Adipose tissue (tissue), 3 donors: ENCODE measurements around the gene GHRH. TPM values are rescaled to one million over a fixed set of nuclear protein-coding genes. Genes with fewer than 3 reads are reported as not detected.

ENCODE experiments used
- H3K27ac ChIP-seq: one replicate; pipeline ENCODE4 v1.5.1; 2013; ENCODE audit warnings: low read depth, low read length
- WGBS, 3 donors: extraction: QIAGEN DNeasy Blood & Tissue Kit; methylation state at CpG; one replicate each; pipeline ENCODE4 v1.1.7; 2013; 5-methylcytosine and 5-hydroxymethylcytosine counted together
- polyA plus RNA-seq, 3 donors: library from polyadenylated mRNA; stranded (reverse); fragments of 200-250 nt; gene quantifications; one replicate each; pipeline ENCODE4 v1.2.3, GENCODE V29; 2013
- donor health status: healthy with polysubstance abuse.
- donor health status: Bipolar disorder and iron deficiency.
- donor health status: healthy.

Gene GHRH, protein sequence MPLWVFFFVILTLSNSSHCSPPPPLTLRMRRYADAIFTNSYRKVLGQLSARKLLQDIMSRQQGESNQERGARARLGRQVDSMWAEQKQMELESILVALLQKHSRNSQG
- not detected for polyA plus RNA-seq

DNA sequence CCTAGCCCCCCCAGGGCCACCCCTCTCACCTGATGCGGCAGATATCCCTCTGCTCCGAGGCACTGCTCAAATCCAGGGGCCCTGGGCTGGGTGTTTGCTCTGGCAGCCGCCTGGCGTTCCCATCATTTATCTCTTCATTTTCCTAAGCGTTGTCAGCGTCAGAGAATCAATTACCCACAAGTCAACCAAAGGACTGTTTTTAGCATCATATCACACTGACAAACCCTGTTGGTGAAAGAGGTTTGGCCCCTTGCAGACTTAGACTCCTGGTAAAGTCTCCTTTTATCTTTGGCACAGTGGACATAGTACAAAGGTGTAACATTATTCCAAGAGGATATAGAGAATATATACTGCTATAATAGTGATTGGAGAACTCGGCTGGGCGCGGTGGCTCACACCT, at the start of gene GHRH:
Gene GHRH, minus strand, starts transcription at position 101 of the 400 bp plus-strand sequence. CDS start 4,925 bp downstream, outside the sequence.
- WGBS, 3 donors: 56 to 79% (median 71%) methylated on average over 9 of the region's 9 CpGs
- H3K27ac ChIP-seq: no peak within 1 kb of the TSS

DNA sequence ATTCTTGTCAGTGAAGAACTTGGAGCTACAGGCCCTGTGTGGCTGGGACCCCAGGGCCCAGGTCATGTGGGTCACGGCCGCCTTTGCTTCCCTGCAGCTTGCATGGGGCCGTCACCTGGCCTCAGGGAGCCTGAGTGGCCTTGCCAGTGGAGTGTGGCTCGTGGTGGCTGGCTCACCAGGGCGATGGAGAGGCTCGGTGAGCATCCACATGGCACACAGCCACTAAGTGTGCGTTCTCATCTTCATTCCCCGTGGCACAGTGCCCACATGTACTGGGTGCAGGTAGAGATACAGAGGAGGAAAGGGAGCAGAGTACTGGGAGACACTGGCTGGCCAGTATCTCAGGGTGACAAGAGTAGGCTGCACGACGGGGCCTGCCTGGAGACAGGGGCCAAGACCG, 49.3 kb upstream of the GHRH start:
- no peak overlapping the region for H3K27ac ChIP-seq
- WGBS, 3 donors: 89 to 94% (median 93%) methylated on average over 11 of the region's 11 CpGs

DNA sequence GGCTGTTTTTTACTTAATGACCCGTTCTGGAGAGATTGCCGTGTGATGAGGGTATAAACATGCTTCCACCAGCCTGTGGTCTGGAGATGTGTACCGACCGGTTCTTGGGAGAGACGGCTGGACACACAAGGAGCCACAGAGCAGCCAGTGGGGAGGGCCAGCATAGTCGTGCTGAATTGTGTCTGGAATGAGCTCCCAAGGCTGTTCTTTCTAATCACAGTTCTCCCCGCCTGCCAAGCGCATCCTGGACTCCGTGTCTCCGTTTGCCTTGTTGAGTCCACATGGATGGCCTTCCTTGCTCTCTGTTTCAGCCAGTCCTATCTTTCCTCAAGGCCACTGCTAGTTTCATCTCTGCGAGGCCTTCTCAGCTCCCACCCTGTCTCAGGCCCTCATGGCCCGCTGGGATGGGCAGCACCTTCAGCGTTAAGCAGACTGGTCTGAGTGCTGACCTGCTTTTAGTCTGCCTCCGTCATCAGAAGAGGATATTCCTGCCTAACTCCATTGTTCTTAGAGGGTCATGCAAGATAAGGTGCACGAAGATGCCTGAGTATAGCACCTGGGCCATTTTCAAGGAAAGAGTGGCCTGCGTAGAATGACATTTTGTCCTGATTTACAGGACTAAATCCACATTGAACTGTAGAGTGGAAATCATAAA, 48.4 kb upstream of the GHRH start:
- WGBS, 3 donors: 77 to 91% (median 82%) methylated on average over 16 of the region's 16 CpGs
- no peak overlapping the region for H3K27ac ChIP-seq

DNA sequence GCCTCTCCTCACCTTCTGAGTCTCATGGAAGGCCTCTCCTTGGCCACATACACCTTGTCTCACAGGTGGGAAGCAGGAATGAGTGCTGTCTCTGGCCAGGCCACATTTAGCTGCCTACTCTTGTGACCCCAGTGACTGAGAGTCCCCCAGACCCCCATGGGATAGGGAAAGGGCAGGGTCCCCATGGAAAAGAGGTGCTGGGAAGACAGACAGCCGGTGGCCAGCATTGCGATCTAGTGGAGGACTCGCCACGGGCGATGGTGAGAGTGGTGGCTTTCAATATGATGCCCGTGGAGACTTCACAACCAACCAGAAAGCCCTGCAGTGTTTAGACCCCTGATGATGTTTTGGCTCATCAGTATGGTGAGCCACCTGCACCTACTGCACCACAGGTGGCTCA, 47.7 kb upstream of the GHRH start:
- WGBS, 3 donors: 91 to 99% (median 97%) methylated on average over 6 of the region's 6 CpGs

DNA sequence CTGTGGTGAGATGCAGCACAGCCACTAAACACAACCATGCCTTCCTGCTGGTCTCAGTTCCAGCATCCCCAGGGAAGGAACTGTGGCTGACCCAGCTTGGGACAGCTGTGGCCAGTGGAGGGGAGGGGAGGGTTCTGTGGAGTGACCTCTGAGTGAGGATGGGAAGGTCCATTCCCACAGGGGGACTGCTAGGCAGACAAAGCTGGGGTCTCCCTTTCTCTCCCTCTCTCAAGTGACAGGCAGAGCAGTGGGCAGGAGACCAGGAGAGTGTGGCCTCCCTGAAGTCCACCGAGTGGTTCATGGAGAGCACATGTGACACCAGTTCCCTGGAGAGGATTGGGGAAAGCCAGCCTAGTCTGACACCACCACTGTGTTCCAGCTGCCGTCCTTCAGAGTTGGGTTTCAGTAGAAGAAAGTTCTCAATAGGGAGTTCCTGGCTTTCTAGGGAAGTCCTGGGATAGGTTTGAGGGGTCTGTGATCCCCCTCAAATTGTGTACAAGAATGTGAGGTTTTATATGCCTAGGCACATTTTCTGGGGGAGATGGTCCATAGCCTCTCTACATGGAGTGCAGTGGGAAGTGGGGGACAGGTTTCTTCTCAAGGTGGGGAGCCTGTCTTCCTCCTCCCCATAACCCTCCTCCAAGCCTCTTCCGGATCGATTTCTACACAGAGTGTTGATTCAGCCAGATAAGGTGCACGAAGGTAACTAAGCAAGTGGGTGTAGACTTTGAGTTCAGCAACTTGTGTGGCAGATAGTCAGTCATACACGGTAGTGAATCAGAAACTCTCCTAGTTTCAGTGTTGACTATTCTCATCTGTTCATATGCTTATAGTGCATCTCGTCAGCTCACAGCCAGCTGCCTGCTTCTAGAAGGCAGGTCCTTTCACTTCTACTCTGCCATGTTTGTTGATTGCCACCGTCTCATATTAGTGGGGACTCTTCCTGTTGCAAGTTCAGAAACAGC, 46.8 kb upstream of the GHRH start:
- 40 to 88% (median 76%) methylated on average over 8 of the region's 8 CpGs for WGBS, 3 donors
- no peak overlapping the region for H3K27ac ChIP-seq

More for the DNA sequence above, 47.7 kb upstream of the GHRH start:
- no peak overlapping the region for H3K27ac ChIP-seq

DNA sequence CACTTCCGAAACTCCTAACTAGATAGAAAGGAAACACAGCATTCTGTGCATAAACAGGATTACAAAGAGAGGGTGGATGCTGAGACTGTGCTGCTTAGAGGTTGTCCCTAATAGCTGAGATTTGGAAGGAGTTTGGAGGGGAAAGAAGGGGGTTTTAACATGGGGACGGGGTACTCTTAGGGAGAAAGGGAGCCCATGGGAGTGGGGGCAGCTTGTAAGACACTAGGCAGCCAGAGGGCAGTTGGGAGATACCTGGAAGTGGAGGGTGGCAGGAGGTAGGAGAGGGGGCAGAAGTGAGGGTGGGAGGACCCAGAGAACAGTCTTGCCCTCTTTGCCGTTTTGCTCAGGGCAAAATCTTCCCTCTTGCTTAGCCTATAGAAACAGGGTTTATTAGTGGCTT, 44.2 kb upstream of the GHRH start:
- WGBS, 3 donors: 79 to 80% (median 80%) methylated on average over 3 of the region's 3 CpGs
- H3K27ac ChIP-seq: no peak overlapping the region

DNA sequence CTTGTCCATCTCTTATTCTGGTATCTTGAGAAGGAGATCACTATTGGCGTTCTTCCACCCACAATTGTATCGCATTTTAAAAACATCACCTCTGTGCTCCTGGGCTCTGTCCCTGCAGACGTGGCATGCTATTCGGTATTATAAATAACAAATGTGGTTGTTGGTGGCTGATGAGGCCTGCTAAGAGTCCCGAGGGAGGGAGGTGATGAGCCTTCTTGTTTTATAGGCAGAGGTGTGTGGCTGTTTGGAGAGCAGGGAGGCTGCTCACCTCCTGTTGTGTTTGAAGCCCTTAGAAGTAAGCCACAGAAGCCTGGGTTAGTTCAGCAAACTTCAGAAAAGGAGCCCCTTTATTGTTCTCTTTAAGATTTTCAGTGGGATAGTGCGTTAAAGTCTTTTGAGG, 43.5 kb upstream of the GHRH start:
- WGBS, 3 donors: 85 to 92% (median 87%) methylated on average over 6 of the region's 6 CpGs
- H3K27ac ChIP-seq: no peak overlapping the region

DNA sequence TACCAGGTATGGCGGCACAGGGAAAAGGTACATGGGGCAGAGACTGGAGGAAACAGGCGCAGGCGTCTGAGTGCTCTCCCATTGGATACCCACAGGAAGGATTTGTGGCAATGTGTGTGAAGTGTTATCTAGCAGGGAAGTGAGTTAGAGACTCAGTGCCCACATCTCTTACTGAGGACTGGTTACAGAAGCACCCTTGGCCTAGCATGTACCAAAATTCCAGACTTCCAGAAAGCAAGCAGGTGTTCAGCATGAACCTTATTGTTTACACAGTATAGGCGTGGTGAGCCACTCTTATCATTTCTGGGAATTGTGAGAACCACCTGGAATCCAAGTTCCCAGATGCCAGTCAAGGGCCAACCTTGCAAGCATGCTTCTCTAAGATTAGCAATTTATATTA, 42.0 kb upstream of the GHRH start:
- no peak overlapping the region for H3K27ac ChIP-seq
- 66 to 93% (median 92%) methylated on average over 4 of the region's 4 CpGs for WGBS, 3 donors

DNA sequence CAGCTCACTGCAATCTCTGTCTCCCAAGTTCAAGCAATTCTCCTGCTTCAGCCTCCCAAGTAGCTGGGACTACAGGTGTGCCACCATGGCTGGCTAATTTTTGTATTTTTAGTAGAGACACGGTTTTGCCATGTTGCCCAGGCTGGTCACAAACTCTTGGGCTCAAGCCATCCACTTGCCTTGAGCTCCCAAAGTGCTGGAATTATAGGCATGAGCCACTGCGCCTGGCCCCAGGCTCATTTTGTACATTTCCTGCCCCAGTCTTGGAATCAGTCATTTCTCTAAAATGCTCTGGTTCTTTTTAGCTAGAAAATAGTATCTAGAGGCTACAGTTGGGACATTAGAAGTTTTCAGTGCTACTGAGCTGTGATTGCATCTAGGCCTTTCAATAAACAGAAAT, 41.4 kb upstream of the GHRH start:
- WGBS, 3 donors: 77 to 94% (median 89%) methylated on average over 2 of the region's 2 CpGs
- H3K27ac ChIP-seq: no peak overlapping the region

DNA sequence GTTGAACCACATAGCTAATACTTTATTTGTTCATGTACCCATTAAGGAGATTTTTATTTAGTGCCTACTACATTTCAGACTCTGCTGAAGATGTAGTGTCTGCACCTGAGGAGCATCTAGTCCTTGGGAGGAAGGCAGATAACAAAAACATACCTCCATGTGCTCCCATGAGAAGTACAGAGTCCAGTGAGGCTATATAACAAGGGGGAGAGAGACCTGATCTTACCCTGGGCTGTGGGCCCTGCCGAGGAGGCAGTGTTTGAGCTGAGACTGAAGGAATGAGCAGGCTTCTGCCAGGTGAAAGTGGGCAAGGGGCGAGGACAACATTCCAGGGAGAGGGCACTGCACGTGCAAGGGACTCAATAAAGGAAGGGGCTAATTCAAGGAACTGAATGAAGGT, 39.9 kb upstream of the GHRH start:
- H3K27ac ChIP-seq: no peak overlapping the region
- WGBS, 3 donors: 95 to 100% (median 96%) methylated on average over 3 of the region's 3 CpGs

DNA sequence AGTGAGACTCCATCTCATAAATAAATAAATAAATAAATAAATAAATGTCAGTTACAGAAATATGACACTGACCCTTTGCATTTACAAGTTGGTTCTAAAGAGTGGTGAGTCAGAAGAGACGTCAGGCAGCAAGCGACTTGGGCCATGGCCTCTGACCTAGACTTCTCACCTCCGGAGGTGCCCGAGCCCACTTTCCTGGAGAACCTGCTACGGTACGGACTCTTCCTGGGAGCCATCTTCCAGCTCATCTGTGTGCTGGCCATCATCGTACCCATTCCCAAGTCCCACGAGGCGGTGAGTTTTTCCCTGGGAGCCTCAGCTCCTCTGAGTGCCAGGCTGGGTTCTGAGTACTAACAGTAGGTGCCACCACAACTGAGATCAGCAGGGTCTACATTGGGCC, 39.5 kb upstream of the GHRH start:
- H3K27ac ChIP-seq: no peak overlapping the region
- 95 to 98% (median 96%) methylated on average over 9 of the region's 9 CpGs for WGBS, 3 donors

DNA sequence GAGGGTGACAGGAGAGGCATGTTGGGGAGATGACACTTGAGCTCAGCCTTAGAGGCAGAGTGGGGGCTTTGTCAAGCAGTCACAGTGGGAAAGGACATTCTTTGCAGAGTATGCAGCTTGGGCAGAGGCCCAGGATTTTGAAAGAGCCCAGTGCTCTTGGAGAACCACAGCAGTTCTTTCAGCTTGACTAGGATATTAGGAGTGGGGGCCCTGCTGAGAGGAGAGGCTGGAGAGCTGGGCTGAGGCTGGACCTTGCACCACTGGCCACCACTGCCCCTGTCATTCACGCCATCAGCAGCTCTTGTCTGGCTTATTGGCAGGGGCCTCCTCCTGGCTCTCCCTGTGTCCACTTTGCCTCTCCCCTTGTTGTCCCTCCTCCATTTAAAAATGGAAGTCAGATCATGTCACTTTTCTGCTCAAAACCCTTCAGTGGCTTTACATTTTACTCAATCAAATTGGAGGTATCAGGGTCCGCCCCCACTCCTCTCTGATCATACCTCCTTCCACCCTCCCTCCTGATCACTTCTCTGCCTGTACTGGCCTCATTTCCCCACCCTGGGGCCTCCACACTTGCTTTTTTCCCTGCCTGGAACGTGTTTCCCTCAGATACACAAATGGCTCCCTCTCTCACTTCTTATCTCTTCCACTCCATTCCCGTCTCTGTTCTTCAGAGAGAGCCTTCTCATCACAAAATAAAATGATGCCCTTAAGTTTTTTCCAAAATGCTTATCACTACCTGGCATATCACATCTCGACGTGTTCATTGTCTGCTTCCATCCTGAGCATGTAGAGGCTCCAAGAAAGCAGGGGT, 38.3 kb upstream of the GHRH start:
- no peak overlapping the region for H3K27ac ChIP-seq
- WGBS, 3 donors: 82 to 92% (median 87%) methylated on average over 6 of the region's 6 CpGs

DNA sequence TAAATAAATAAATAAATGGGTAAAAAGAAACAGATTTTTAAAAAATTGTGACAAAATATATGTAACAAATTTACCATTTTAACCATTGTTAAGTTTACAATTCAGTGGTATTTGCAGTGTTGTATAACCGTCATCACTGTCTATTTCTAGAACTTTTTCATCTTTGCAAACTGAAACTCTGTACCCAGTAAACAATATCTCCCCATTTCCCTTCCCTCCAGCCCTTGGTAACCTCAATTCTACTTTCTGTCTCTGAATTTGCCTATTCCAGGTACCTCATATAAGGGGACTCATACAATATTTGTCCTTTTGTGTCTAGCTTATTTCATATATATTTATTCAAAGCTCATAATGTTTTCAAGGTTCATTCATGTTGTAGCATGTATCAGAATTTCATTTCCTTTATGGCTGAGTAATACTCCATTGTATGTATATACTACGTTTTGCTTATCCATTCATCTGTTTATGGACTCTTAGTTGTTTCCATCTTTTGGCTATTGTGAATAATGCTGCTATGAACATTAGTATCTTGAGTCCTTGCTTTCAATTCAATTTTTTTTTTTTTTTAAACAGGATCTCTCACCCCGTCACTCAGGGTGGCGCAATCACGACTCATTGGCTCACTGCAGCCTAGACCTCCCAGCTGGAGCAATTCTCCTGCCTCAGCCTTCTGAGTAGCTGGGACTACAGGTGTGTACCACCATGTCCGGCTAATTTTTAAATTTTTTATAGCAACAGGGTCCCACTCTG, 36.8 kb upstream of the GHRH start:
- 80 to 95% (median 83%) methylated on average over 6 of the region's 6 CpGs for WGBS, 3 donors
- H3K27ac ChIP-seq: no peak overlapping the region

DNA sequence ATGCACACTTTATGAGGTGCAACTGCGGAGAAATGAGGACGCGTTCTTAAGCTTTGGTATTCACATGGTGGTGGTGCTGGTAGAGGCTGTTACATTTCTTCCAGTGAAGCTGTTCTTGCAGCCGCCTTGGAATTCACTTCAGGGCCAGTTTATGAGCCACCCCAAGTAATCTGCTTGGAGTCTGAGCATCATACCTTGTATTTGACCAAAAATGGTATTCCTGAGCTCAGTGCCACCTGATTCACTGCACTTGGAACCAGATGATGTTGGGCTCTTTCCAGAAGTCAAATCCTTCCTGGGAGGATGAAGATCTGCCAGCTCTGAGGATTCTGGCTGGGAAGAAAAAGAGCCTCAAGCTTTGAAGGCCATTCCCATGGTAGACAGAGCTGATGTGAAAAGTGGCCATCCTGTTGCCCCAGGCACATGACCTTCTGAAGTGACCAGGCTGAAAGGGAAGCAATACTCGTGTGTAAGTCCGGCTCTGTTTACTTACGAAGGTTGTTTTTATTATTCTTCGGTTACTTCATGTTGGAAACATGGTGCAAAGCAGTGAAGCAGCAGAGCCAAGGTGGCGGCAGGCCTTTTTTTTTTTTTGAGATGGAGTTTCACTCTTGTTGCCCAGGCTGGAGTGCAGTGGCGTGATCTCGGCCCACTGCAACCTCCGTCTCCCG, 35.6 kb upstream of the GHRH start:
- H3K27ac ChIP-seq: no peak overlapping the region
- 88 to 93% (median 89%) methylated on average over 13 of the region's 13 CpGs for WGBS, 3 donors

DNA sequence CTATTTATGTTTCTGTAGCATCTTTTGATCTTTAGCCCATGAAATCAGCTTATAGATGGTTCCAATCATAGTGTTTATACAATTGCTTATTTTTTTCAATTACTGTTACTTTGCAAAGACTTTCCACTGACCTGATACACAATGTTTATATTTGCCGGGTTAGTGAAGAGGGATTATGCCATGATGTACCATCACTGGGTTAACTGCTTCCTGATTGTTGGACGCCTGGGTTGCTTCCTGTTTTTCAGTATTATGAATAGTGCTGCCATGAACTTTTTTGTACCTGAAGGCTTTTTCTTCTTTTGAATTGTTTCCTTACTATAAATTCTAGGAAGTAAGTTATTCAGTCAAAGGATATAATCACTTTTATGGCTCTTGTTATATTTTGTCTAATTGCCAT, 34.8 kb upstream of the GHRH start:
- 21 to 41% (median 27%) methylated on average over 2 of the region's 2 CpGs for WGBS, 3 donors
- no peak overlapping the region for H3K27ac ChIP-seq

DNA sequence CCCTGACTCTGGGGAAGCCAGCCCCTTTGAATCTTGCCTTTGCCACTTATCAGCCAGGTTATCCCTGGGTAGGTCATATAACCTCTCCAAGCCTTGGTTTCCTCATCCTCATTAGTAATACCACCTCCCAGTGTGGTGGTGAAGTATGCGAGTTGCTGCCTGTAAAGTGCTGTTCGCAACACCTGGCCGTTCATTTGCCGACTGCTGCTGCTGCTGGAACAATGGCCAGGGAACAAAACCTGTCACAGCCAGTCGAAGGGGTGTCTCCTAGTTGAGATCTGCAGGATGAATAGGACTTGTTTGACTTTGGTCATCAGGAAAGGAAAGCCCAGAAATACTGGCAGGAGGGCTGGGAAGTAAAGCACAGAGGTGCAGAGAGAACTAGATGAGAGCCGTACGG, 34.0 kb upstream of the GHRH start:
- H3K27ac ChIP-seq: no peak overlapping the region
- 68 to 91% (median 84%) methylated on average over 7 of the region's 7 CpGs for WGBS, 3 donors

DNA sequence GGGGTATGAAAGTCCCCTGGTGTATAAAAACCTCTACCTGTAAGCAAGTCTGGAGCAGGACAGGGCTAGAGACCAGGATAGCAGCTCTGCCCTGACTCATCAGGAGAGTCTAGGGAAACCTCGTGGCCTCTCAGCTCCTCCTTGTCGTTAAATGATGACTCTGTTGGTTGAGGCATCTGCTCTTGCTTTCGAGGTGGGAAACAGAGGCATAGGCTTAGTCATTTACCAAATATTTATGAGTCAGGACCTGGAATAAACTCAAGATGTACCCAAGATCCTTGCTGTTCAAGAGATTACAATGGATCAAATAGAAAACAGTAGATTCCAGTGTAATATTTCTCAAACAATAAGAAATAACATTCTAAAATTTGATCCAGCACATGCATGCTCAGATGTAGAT, 33.4 kb upstream of the GHRH start:
- no peak overlapping the region for H3K27ac ChIP-seq
- 45 to 61% (median 56%) methylated on average over 3 of the region's 3 CpGs for WGBS, 3 donors
